ENCODE measurements around the gene EHMT1.

DNA sequence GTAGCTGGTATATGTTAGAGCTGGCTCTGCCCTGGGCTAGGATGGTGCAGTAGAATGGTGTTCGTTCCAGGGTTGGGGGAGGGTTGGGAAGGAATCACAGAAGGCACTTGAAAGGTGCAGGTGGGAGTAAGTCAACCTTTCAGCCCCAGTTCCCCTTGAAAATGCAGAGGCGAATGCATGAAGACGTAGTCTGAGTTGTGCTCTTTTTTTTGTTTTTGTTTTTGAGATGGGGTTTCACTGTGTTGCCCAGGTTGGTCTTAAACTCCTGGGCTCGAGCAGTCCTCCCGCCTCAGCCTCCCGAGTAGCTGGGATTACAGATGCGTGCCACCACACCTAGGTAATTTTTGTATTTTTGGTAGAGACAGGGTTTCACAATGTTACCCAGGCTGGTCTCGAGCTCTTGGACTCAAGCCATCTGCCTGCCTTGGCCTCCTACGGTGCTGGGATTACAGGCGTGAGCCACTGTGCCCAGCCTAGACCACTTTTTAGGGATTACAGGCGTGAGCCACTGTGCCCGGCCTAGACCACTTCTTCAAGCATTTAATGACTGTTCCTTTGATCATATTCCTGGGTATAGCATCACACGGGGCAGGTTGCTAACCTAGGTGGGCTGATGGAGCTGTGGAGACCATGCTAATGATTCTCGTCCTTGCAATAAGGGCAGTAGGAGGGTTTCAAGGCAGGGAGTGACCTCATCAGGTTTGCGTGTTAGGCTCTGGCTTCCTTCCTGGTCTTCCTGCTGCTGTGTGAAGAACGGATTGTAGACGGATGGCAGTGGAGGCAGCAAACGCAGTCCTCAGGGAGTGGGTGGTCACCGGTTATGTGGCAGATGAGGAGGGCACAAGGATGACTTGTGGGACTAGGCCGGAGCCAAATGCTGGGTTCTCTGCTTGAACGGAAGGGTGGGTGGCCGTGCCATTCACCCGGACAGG is 13.7 kb downstream of the EHMT1 start:
- TF ChIP-seq CTCF (IDR thresholded peaks at IDR 0.05; ENCODE audit: insufficient read depth, low read length, poor library complexity, severe bottlenecking), result no peak
- TF ChIP-seq EZH2phosphoT487 (conservative IDR thresholded peaks at IDR 0.05; ENCODE audit: low read length), result no peak

Data from SU-DHL-6 (cell line).